Measurements from ENCODE around the gene RAX2.

DNA sequence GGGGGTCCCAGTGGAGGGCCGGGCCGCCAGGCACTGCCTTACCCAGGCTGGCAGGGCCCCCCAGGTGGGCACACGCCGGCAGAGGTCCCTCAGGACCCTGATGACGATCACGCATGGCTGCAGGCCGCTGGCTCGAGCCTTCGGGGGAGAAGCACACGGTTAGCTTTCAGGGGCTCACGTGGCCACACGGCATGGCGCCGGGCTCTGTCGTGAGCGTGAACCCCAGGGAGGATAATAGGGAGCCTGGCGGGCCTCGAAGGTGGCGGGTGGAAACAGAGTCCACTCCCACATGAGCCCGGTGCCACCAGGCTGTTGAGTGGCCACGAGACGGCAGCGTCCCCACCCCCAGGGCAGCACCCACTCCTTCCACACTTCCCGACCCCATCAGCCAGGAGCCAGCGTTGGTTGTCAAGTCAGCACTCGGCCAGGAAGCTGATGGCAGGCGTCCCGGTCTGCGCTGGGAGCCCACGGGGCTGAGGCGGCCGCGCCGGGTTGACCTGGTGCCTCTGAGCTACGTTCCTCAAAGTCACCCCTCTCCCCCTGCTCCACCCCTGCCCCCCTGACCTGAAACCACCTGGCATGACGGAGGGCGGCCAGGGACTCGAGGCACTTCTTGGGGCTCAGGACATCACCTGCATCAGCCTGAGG, 38.8 kb upstream of the RAX2 start:
- TF ChIP-seq, protein P1, sequence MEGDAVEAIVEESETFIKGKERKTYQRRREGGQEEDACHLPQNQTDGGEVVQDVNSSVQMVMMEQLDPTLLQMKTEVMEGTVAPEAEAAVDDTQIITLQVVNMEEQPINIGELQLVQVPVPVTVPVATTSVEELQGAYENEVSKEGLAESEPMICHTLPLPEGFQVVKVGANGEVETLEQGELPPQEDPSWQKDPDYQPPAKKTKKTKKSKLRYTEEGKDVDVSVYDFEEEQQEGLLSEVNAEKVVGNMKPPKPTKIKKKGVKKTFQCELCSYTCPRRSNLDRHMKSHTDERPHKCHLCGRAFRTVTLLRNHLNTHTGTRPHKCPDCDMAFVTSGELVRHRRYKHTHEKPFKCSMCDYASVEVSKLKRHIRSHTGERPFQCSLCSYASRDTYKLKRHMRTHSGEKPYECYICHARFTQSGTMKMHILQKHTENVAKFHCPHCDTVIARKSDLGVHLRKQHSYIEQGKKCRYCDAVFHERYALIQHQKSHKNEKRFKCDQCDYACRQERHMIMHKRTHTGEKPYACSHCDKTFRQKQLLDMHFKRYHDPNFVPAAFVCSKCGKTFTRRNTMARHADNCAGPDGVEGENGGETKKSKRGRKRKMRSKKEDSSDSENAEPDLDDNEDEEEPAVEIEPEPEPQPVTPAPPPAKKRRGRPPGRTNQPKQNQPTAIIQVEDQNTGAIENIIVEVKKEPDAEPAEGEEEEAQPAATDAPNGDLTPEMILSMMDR (IDR thresholded peaks at IDR 0.05; ENCODE audit: low read length) = no peak
- peak; percentile 56 for TF ChIP-seq EZH2 (optimal IDR thresholded peaks at IDR 0.05; ENCODE audit: low read depth, low read length)
- peak; percentile 22; the same call in 1 of the 2 replicates for TF ChIP-seq EZH2phosphoT487 (IDR thresholded peaks at IDR 0.05; ENCODE audit: low read length)
